LoVo (cell line): ENCODE results near the gene GSPT2.
"Not testable (repeated sequence)": the region's sequence is repeated elsewhere in the genome, so short reads cannot be mapped to it uniquely, and the experiment has no call there.

Experiments used
- DNase-seq: peaks from one replicate; pipeline ENCODE4 v3.0.0-alpha.2; 2016; ENCODE audit warnings: low spot score

Gene GSPT2

DNA sequence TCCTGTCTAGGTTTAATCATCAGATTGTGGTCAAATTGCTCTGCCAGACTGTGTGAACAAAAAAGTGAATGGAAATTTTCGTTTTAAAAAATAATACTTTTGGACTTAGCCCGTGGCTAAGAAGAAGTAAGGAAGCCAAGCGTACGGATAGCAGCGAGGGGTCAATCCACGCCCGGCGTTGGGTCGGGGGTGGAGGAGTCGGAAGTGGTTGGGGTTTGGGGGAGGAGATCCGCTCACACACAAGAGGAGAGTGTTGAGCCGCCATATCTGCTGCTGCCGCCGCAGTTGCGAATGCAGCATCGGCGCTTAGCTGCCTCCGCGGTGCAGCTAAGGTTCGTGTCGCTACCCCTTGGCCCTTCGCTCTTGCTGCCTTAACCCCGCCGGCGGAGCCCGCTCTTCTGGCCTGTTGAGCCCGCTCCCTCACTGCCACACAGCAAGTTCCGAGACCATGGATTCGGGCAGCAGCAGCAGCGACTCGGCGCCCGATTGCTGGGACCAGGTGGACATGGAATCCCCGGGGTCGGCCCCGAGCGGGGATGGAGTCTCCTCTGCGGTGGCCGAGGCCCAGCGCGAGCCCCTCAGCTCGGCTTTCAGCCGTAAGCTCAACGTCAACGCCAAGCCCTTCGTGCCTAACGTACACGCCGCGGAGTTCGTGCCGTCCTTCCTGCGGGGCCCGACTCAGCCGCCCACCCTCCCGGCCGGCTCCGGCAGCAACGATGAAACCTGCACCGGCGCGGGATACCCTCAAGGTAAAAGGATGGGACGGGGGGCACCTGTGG is at the start of gene GSPT2:
TSS of gene GSPT2 (plus strand) at position 264 of the 779 bp plus-strand sequence. CDS start at position 449, 185 bp downstream.
- DNase-seq = no peak

DNA sequence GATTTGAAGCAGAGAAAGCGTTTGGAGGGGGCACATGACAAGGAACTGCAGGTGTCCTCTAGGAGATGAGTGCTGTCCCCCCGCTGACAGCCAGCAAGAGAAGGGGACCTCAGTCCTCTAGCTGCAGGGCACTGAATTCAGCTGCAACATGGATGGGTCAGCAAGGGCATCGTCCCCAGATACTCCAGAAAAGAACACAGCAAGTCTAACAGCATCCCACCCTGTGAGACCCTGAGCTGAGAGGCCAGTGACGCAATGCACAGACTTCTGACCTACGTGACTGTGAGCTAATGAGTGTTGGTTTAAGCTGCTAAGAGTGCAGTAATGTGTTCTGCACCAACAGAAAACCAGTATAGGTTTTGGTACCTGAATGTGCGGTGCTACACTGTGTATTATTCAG is 49.0 kb upstream of the GSPT2 start:
- DNase-seq = no peak

DNA sequence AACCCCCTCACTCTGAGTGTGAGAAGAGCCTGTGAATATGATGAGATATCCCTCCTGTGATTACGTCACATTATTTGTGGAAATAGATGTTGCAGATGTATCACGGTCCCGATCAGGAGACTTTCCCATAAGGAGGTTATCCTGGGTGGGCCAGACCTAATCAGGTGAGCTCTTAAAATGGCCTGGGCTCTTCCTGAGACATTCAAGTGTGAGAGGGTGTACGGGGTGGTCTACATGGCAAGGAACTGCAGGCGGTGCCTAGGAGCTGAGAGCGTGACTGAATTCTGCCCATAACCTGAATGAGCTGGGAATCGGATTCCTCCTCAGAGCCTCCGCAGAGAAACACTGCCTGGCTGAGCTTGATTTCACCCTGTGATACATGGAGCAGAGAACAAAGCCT is 45.8 kb upstream of the GSPT2 start:
- DNase-seq = no peak

DNA sequence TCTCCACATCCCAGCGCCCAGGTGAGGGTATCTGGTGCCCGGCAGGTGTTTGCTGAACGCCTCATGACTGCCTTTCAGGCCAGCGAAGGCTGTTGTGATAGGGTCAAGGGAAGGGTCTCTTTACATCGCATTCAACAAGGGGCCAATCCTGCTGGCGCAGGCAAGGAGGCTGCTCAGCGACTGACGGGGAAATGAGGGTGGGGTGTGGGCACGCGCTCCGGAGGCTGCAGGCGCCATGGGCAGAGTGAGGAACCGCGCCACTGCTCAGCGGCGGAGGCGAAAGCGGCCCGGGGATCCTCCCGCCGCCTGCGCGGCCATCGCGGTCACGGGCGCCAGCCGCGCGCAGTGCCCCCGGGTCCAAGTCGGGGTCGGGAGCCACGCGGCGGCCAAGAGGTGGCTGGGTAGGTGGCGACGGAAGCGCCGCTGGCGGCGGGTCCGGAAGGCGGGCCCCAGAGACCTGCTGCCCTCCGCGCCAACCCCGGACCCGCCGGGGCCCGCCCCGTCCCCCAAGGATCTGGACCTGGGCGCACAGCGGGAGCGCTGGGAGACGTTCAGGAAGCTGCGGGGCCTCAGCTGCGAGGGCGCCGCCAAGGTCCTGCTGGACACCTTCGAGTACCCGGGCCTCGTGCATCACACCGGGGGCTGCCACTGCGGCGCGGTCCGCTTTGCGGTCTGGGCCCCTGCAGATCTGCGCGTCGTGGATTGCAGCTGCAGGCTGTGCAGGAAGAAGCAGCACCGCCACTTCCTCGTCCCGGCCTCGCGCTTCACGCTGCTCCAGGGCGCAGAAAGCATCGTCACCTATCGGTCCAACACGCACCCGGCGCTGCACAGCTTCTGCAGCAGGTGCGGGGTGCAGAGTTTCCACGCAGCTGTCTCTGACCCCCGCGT is 32.7 kb upstream of the GSPT2 start, which contains the start of gene CENPVL1:
TSS of gene CENPVL1 (plus strand) at position 236 of the 888 bp plus-strand sequence. CDS start at position 236, 0 bp downstream.
- DNase-seq = not testable (repeated sequence)

DNA sequence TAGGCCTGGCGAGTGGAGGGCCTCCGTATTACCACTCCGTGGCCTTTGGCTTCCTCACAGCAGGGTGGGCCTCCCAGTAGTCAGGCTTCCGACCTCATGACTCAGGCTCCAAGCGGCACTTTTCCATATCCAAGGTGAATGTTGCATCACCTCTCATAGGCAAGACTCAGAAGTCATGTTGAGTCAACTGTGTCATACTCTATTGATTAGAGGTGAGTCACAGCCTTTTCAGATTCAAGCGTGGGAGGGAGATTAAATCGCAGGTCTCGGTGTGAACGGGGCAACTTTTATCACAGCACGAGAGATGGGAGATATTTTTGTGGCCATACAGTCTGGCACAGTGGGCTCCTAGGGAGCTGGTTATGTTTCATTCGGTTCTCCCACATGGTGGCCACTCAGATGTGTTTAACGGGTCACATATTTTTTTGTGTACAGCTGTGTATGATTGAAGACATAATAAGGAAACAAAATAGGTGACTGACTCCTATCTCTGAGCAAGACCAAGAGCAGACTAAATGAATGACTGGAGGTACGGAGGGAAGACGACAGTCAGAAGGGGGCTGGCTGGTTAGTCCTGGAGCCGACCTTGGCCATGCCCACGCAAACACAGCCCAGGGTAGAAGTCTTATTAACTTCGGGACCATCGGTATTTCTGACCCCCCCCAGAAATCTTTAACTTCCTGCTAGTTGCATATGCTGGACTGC is 30.1 kb upstream of the GSPT2 start:
- DNase-seq = not testable (repeated sequence)

DNA sequence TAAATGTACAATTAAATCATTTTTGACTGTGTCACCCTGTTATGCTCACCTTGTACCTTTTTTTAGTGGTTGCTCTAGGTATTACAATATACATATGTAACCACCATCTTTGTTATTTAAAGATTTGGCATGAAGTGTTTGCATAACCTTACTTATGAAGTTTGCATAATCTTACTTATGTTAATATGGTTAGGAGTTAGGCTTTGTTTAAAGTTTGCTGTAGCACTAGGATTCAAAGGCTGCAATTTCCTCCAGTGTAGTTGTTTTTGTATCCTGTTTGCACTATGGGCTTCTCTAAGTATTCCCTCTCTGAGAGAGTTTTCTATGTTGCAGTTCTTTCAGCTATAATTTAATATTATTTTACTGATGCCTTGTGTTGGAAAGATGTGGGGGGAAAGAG is 15.0 kb upstream of the GSPT2 start:
- no peak for DNase-seq

DNA sequence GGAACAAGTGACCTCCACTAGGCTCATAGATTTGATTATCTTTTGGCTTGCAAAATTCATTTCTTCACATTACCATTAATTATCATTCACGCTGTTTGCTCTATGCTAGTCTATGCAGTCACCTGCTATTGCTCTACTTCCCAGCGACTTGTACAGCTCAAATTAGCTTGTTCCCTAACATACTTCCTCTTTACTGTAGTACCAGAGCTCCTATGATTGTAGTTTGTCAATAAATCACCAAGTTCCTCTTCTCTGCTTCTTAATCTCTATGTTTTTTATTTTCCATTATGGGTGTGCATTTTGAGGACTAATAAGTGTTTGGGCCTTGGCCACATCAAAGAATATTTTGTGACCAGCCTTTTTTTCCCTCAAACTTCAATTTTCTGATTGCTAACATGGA is 6.2 kb upstream of the GSPT2 start:
- DNase-seq = no peak

DNA sequence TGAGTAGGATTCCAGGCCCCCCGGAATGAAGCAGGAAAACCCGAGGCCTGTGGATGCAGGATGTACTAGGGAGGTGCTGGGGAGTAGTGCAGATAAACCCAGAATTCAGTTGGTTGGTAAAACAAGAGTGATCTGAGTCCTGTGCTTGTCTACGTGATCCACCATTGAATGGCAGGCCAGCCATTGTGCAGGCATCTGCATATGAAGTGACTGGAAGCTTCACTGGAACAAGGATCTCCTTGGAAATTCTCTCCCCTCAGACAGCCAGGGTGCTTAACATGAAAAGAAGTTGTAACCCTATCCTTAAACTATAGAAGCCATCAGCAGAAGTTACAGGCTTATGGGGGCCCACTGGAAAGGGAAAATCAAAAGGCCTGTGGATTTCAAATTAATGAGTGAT is 656 bp upstream of the GSPT2 start:
- DNase-seq = no peak

DNA sequence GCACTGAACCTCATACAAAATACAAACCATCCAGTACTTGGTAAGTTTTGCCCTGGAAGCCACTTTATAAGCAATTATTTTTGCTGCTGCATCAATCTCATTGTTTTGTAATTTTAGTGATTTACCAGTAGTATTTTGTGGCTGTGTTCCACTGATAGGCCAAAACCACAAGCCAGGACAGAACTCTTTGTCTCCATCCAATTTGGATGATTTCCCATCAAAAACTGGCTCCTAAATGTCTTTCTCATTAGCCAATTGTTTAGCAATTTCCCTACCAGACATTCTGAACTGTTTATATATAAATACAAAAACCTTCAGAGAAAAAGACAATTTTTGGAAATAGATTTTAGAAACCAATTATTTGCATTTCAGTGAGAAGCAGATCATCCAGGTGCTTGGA is 4.4 kb downstream of the GSPT2 start:
- DNase-seq = no peak

DNA sequence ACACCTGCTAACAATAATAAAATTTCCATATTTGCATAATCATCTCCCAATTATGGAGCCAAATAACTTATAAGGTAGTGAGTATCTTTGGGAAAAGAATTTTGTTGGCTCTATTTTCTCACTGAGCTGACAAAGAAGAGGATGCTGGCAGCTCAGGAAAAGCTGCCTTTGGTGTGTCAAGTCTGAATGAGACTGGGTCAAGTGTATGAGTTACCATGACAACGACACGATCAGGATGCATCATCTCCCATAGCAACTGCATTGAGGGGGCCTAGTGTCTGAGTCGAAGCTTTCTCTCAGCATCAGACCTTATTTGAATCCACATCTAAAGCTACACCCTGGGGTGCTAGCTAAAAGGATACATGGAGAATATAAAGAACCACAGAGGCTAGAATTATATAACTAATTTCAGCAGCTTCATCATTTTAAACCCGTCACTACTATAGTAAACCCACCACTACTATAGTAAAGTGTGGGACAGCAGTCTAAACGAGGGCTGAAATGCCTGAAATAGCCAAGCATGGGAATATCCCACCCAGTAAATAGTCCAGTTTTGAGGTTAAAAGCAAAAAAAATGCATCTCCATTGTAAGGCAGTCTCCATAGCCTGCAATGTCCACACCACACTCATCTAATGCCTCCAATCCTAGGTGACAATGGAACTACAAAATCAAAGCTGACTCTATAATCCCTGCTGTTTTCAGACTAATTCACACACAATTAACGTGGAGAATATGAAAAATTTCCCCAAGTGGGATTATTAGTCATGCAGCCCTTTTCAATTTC is 16.0 kb downstream of the GSPT2 start:
- no peak for DNase-seq

DNA sequence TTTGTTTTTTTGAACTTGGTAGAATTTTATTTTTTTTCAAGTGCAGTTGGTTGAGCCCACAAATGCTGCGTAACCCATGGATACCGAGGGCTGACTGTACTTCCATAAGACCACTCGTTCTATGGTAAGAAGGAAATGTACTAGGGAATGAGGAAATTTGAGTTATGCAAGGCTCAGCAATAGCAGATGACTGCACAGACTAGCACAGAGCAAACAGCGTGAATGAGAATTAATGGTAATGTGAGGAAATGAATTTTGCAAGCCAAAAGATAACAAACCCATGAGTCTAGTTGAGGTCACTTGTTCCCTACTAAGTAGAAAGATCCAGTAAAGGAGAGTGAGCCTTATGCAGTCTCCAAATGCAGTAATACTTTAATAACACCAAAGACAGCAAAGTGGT is 17.4 kb downstream of the GSPT2 start:
- DNase-seq = no peak

DNA sequence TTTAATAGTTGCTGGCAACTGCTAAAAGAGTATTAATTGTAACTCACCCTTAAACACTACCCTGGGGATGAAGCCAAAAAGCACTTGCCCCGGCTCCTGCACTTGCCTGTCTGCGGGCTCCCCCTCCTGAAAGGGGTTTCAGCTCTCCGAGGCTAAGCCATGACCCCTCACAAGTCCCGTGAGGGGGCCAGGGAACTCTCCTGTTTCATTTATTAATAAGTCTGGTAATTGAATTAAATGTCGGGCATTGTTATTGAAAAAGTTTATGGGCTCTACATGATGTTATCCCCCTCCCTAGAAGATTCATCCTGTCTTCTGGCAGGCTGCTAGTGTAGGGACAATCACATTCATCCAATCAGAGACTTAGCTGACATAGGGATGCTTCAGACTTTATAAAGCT is 23.3 kb downstream of the GSPT2 start:
- no peak for DNase-seq

DNA sequence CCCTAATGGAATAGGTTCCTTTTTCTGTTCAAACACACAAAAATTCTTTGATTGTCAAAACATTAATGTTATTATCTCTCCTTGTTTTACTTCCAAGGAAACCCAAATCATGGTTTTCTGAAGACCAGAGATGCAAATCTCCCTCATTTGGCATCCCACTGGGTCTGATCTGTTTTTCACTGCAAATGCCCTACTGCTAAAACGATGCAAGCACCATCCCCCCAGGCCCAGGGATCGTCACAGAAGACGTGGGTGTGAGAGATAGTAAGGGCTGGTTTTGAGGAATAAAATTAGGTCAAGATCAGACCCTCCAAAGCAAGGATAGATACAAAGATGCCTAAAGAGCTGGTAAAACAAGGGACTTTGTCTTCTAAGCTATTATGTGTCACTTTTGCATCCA is 33.6 kb downstream of the GSPT2 start:
- DNase-seq = no peak

DNA sequence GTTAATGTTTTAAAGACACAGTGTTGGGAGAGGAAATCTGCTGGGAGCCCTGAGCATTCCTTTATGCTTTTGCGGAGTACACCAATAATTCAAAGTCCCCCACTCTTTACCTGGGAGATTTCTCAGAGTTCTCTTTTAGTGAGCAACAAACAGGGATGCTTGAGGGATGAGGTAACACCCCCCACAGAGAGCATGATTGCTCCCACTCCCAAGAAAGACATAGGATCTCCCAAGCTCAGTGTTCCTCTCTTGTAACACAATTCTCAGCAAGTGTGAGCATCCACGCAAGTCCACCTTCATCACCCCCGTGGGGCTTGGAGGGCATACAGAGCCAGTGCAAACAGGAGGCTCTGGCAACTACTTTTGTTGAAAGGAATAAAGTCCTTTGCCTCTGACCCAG is 36.1 kb downstream of the GSPT2 start:
- DNase-seq = no peak

DNA sequence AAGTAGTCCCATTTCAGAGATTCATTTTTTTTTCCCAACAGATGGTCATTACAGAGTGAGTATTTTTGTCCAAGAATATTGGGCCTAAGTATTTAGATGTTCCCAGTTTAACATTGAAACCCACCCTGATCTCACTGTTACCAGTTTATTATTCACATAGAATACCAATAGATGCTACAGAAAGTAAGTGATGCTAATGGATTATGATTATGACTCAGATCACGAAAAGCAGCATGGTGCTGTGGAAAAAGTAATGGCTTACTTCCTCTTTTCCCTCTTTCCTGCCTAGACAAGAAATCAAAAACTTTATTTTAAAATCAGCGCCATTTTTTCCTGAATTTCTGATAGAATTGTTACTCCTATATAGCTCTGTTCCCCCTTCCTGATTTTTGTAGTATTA is 51.9 kb downstream of the GSPT2 start:
- no peak for DNase-seq
